Measurements from ENCODE around the gene MRPL39. TPM values are rescaled to one million over a fixed set of nuclear protein-coding genes. Genes with fewer than 3 reads are reported as not detected.

The MRPL39 gene
- total RNA-seq, 1 donor from 2014 or later = 34.2 TPM

DNA sequence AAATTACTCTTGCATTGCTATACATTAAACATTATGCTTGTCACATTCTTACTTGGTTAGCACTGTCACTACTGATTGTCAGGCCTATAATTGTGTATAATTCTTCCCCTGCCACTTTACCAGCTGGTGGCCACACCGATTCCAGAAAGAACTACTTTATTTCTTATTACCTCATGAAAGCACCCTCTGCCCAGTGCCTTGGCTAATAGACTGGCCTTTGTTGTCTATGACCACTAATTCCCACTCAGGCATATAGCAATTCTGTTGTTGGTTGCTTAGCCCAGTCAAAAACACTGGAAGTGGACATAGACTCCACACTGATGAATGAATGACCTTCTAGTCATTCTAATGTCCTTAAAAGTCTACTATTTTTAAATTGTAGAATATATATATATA is 35.6 kb downstream of the MRPL39 start:
- FAIRE-seq (no peak), DNase-seq (ENCODE audit: low spot score in 2 of 2) (no peak)

DNA sequence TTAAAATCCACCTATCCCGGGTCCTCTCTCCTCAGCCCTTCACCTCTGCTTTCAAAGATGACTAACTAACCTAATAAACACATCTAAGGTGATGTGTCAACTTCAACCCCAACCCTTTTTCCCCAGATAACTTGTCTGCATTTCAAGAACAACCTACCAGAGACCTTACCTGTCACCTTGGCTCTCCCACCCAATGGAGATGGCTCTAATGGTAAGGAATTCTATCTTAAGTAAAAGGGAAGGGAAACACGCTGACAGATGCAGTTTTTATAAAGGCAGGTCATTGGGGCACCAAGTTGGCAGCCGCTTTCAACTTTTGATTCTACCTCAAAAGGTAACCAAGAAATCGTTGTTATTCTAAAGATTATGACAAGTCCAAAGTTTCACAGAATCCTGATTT is 37.6 kb downstream of the MRPL39 start:
- FAIRE-seq = no peak

DNA sequence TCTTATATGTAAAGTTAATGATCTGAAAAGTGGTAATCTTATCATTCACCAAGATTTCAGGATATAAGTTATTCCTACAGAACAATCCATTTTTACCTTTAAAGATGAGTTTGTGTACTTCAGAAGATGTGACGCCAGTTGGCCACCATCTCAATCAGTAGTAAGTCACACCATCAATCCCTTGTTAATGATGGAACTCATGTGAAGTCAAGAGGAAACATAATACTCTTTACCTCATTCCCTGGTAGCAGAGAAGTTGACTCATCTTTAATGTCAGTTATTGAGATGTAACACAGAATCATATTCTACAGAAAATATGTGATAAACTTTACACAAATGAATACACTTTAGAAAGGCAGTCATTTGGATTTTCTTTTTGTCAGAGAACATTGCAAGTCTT is 38.2 kb downstream of the MRPL39 start:
- no peak for FAIRE-seq
- no peak for DNase-seq (ENCODE audit: low spot score in 2 of 2)

More for the DNA sequence above, 37.6 kb downstream of the MRPL39 start:
- no peak for DNase-seq (ENCODE audit: low spot score in 2 of 2)

DNA sequence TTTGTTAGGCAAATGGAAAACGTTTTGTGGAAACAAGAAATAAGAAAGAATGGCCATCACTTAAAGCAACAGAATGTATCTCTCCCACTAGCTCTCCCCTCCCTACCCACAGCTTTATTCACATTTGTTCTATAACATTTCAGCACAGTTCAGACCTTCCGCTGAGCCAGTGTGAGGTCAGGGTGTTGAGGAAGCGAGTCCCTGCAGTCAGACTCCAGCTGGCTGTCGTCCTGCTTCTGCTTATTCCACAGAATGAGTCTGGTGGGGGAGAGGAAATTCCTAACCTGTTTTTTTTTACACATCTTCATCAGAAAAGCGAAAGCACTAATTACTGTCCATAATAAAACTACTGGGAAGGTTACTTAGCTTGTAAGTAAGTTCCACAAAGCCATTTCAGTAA is 39.0 kb downstream of the MRPL39 start:
- DNase-seq (ENCODE audit: low spot score in 2 of 2) (no peak), FAIRE-seq (no peak)

DNA sequence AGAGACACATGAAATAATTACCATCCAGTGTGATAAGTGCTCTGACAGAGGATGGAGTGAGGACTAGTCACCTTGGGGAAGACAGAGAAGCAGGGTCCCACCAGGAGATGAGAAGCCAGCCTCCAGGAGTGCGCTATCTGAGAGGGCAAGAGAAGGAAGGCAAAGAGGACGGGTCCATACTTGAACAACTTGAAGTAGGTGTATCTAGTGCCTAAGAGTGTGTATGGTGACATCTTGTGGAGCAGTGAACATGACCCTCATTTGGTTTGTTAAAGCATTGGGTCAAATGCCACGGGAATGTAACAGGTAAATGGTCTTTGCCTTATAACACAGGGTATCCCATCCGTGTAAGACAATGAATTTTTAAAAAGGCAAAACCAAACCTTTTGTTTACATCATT is 39.8 kb downstream of the MRPL39 start:
- no peak for FAIRE-seq
- no peak for DNase-seq (ENCODE audit: low spot score in 2 of 2)

DNA sequence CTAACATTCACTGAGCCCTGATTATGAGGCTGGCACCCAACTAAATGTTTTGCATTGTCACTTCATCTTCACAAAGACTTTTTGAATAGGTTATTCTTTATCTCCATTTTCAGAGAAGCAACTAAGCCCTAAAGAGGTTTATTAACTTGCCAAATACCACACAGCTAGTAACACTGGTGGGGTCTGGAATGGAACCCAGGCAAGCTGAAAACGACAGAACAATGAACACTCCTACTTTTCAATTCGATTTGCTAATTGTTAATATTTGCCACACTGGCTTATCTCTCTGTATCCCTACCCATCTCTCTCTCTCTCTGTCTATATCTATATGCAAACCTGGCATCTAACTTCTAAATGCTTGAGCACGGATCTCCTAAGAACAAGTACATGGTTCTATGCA is 40.6 kb downstream of the MRPL39 start:
- FAIRE-seq (no peak), DNase-seq (ENCODE audit: low spot score in 2 of 2) (no peak)

DNA sequence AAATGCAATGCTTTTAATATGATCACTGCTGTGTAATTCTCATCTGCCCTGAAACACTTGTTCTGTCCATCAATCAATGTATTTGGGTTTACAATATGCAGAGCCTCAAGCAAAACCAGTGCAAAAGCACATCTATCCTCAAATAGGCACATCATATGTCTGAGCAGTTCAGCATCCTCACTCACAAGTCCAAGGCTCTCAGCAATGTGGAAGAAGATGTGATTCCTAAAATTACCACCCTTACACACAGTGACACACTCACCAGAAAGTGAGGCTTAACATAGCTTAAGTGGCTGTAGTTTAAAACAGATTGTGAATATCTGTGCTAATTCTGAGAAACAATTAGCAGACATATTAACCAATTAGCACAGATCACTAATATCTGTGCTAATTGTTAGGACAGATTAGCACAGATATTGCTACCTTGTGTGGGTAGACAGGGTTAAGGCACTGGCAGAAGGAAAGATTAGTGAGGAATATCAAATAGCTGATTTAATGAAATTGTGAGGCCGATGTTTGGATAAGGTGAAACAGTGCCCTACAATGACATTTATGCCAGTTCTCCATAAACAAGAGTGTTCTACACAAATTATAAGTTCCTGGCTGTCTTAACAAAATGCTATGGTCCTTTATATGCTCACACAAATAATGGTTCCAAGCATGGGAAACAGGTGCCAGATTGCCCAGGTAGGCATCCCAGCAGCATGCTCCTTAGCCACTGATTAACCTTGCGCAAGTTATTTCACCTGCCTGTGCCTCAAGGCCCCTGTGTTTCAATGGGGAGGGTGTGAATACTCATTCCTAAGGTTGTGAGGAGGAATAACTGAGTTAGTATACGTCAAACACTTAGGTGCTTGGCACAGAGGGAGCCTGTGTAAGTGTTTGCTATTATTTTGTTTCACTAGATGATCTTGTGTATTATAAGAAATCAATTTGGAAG is 41.7 kb downstream of the MRPL39 start:
- FAIRE-seq = no peak

DNA sequence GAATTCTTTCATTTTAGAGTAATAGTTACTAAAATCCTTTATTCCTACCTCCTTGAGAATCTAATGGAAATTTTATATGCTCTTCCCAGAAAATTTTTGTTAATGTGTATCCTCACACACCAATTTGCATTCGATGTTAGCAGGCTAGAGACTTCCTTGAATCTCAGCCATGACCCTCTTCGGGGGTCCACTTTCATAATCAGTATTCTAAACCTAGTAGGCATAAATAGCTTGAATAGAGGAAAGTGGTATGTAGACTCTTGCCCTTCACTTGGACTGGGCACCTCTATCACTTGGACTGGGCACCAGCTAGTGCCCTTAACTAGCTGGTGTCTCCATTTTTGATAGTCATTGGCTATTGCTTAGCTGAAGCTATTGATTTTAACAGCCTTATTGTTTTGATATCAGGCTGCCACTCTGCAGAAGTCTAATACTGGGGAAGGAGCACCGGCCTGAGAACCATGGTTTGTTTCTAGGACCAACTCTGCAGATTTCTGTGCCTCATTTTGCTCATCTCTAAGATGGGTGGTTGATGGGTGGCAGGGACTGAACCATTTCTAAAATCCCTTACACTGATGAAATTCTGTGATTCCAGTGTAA is 42.8 kb downstream of the MRPL39 start:
- DNase-seq (ENCODE audit: low spot score in 2 of 2) = no peak
- FAIRE-seq = no peak

More for the DNA sequence above, 41.7 kb downstream of the MRPL39 start:
- DNase-seq (ENCODE audit: low spot score in 2 of 2) = no peak

DNA sequence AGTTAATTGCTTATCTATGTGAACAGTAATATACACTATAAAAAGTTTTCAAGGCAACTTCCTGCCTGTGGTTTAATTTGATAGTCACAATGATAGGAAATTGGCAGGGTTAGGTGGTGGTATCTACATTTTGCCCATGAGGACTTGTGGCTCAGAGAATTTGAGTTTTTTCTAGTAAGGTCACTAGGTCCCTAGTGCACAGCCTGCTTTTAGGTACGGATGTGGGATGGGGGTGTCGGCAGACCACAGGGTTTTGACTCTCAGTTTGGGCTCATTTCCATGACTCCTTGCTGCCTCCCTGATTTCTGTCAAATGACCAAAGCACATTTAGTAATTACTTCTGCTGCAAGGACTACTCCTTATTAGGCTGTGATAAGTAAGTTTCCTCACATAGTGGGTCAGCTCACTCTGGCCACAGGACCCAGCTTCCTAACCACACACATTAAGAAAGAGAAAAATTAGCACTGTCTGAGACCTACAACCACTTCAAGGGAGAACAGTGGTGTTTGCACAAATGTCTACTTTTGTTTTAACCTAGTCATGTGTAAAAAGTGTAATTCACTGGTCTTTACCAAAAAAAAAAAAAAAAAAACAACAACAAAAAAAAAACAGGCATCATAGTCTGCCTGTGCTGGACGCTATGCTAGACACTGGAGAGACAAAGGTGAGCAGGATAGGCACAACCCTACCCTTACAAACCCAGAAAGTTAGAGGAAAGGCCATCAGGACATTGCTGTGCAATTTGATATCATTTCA is 43.7 kb downstream of the MRPL39 start:
- DNase-seq (ENCODE audit: low spot score in 2 of 2) = no peak
- no peak for FAIRE-seq

DNA sequence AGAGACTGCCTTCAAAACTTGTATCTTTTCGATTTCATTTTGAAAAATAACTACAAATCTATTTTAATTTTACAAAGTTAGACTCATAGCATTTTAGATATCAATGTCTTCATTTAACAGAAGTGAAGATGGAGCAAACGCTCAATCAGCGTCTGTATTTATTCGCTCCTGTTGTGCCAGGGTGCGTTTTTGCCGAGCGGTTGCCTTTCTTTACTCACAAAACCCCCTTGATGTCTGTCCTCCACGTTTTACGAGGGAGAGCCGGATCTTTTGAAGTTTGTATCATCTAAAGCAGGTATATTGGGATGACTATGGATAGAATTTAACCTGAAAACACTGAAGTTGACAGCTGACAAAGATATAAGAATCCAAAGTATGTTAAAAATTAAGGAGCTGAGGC is 44.6 kb downstream of the MRPL39 start:
- FAIRE-seq (no peak), DNase-seq (ENCODE audit: low spot score in 2 of 2) (no peak)

DNA sequence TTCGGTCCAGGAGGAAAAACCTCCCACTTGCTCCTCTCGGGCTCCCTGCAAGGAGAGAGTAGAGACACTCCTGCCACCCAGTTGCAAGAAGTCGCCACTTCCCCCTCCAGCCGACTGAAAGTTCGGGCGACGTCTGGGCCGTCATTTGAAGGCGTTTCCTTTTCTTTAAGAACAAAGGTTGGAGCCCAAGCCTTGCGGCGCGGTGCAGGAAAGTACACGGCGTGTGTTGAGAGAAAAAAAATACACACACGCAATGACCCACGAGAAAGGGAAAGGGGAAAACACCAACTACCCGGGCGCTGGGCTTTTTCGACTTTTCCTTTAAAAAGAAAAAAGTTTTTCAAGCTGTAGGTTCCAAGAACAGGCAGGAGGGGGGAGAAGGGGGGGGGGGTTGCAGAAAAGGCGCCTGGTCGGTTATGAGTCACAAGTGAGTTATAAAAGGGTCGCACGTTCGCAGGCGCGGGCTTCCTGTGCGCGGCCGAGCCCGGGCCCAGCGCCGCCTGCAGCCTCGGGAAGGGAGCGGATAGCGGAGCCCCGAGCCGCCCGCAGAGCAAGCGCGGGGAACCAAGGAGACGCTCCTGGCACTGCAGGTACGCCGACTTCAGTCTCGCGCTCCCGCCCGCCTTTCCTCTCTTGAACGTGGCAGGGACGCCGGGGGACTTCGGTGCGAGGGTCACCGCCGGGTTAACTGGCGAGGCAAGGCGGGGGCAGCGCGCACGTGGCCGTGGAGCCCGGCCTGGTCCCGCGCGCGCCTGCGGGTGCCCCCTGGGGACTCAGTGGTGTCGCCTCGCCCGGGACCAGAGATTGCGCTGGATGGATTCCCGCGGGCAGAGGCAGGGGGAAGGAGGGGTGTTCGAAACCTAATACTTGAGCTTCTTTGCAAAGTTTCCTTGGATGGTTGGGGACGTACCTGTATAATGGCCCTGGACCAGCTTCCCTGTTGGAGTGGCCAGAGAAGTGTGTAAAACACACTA is 45.3 kb downstream of the MRPL39 start:
- DNase-seq (ENCODE audit: low spot score in 2 of 2) (peak in 1 of 2 donors; percentile 55), FAIRE-seq (no peak)

DNA sequence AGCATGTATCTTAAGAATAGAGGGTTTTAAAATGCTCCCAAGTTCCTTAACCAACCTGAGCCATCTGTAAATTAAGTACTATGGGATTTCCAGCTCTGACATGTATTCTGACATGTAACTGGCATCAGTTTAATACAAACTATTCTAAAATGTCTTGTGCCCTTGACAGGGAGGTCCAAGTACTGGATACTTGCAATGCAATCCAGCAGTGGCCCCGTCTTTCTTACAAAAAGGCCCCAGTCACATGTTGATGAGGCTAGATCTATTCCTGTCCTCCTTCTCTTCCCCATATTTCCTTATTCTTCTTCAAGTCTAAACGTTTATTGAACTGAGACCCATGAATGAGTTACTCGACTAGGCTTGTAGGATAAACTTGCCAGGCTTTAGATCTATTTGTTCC is 46.4 kb downstream of the MRPL39 start:
- DNase-seq (ENCODE audit: low spot score in 2 of 2) = no peak
- FAIRE-seq = no peak

DNA sequence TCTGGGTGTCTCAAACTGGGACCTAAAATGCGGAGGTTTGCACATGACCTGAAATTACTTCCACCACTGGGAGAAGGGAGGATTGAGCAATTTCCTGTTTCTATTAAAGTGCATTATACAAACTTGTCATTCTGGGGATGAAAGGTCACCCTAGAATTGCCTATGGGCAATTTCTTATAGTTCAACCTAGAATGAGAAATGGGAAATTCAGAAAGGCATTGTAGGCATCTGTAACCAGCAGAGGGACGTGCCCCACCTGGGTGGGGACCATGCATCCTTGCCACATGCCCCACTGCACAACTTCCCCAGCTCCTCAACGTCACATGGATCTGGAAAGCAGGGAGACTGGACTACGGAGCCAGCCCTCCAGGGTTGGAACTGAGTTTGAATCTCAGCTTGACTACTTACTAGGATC is 47.0 kb downstream of the MRPL39 start:
- DNase-seq (ENCODE audit: low spot score in 2 of 2) (no peak), FAIRE-seq (no peak)

DNA sequence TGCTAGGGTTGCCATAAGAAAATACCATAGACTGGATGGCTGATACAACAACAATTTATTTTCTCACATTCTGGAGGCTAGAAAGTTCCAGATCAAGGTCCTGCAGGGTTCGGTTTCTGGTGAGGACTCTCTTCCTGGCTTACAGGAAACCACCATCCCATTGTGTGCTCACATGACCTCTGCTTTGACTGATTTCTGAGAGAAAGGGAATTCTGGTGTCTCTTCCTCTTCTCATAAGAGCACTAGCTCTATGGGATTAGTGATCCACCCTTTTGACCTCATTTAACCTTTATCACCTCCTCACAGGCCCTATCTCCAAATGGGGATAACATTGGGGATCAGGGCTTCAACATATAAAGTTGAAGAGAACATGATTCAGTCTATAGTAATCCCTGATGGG is 47.5 kb downstream of the MRPL39 start:
- FAIRE-seq (no peak), DNase-seq (ENCODE audit: low spot score in 2 of 2) (no peak)

DNA sequence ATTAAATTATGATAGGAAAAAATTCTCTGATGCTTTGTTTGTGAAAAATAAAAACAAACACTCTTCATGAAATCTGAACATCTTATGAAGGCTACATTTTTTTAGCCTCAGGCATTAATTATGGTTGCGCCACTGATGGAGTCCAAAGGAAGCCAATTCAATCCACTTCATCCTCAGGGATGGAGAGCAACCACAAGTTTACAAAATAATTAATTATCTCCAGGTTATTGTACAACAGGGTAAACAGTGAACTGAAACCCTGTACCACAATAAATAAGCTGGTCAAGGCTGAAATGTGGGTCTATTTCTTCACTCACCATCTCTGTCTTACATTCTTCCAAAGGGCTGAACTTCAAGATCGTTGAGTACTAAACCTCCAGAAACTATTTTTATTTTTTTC is 49.2 kb downstream of the MRPL39 start:
- FAIRE-seq (no peak), DNase-seq (ENCODE audit: low spot score in 2 of 2) (no peak)

DNA sequence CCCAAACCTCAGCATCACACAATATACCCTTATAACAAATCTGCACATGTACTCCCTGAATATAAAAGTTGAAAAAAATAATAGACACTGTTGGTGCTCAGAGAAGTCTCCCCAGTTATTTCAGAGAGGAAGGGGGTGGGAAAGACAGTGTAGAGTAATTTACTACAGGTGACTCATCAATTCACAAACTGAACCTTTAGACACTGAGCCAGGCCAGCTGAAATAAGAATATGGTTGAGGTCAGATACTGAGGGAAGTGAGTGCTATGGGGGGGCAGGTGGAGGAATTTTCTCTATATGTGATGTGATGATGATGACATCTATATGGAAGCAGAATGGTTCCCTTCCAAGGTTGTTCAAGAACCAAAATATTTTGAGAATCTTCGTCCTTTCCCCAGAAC is 50.1 kb downstream of the MRPL39 start:
- FAIRE-seq = no peak
- no peak for DNase-seq (ENCODE audit: low spot score in 2 of 2)

DNA sequence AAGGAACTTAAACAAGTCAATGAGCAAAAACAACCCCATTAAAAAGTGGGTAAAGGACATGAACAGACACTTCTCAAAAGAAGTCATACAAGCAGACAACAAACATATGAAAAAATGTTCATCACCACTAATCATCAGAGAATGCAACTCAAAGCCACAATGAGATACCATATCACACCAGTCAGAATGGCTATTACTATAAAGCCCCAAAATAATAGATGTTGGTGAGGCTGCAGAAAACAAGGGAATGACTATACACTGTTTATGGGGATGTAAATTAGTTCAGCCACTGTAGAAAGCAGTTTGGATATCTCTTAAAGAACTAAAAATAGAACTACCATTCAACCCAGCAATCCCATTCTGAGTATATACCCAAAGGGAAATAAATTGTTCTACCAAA is 51.2 kb downstream of the MRPL39 start:
- DNase-seq (ENCODE audit: low spot score in 2 of 2) (no peak), FAIRE-seq (no peak)

DNA sequence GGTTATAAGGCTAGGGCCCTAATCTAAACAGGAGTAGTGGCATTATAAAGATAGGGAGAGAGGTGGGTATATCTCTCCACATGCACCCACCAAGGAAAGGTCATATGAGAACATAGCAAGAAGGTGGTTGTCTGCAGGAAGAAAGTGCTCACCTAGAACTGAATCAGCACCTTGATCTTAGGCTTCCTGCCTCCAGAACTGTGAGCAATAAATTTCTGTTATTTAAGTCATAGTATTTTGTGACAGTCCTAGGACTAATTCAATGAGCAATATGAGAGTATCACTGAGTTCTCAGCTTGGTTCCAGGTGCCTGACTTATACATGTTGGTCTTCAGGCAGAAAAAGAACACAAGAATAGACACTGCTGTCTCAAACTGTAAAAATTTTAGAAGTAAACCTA is 51.8 kb downstream of the MRPL39 start:
- DNase-seq (ENCODE audit: low spot score in 2 of 2) (no peak), FAIRE-seq (no peak)

DNA sequence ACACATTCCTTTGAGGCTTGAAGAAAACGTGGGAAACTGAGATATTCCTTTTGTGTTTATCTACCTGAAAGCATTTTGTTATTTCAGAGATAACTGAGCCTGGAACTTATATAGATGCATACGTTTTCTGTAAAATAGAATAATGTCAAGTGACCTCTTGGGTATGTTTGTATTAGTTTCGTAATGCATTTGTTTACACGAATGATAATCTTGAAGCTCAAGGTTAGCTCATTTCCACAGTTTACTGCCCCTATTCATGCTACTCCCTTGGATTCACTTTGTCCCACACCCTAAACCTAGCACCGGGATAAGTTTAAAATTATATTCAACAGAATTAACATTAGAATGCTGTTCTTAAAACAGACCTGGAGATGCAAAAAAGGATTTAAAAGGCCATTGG is 54.4 kb downstream of the MRPL39 start:
- no peak for FAIRE-seq
- DNase-seq (ENCODE audit: low spot score in 2 of 2) = no peak

DNA sequence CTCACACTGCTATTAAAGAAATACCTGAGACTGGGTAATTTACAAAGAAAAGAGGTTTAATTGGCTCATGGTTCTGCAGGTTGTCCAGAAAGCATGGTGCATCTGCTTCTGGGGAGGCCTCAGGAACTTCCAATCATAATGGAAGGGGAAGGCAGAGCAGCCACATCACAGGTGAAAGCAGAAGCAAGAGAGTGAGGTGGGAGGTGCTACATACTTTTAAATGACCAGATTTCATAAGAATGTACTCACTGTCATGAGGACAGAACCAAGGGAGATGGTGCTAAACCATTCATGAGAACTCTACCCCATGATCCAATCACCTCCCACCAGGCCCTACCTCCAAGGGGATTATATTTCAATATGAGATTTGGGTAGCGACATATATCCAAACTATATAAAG is 55.7 kb downstream of the MRPL39 start:
- no peak for DNase-seq (ENCODE audit: low spot score in 2 of 2)
- no peak for FAIRE-seq
